Liver (tissue), 9 donors: Measurements from ENCODE around the gene SERPINE1. TPM values are rescaled to one million over a fixed set of nuclear protein-coding genes. Genes with fewer than 3 reads are reported as not detected.
A peak's percentile ranks its signal among the peaks of the same experiment; 100 is the strongest.

Source experiments
- DNase-seq: peaks from one replicate; pipeline ENCODE4 v3.0.0-alpha.2; 2017; ENCODE audit warnings: low spot score
- H3K27ac ChIP-seq, 2 donors: one replicate each; pipeline ENCODE4 v1.7.0; 2013; ENCODE audit warnings: inconsistent platforms in 2 of 2, low read length in 2 of 2, control low read depth in 1 of 2, low read depth in 1 of 2, mild to moderate bottlenecking in 1 of 2
- H3K27me3 ChIP-seq, 4 donors: one replicate each; pipeline versions ENCODE4 v1.6.1 to v1.7.0; 2013; ENCODE audit warnings: low read length in 3 of 4, inconsistent platforms in 1 of 4, mild to moderate bottlenecking in 1 of 4, moderate library complexity in 1 of 4; ENCODE audit not compliant: control insufficient read depth in 4 of 4, insufficient read depth in 4 of 4
- H3K36me3 ChIP-seq, 4 donors: one replicate each; pipeline versions ENCODE4 v1.6.1 to v1.7.0; 2013; ENCODE audit warnings: low read length in 3 of 4, mild to moderate bottlenecking in 3 of 4, low read depth in 1 of 4, moderate library complexity in 1 of 4; ENCODE audit not compliant: control insufficient read depth in 4 of 4, insufficient read depth in 3 of 4
- H3K4me1 ChIP-seq, 4 donors: one replicate each; pipeline versions ENCODE4 v1.6.1 to v1.7.0; 2013; ENCODE audit warnings: low read length in 3 of 4, mild to moderate bottlenecking in 3 of 4, moderate library complexity in 1 of 4; ENCODE audit not compliant: control insufficient read depth in 4 of 4, insufficient read depth in 4 of 4
- H3K4me3 ChIP-seq, 3 donors: one replicate each; pipeline versions ENCODE4 v1.6.1 to v1.7.0; 2013; ENCODE audit warnings: low read length in 3 of 3, control low read depth in 1 of 3, low read depth in 1 of 3, mild to moderate bottlenecking in 1 of 3
- H3K9ac ChIP-seq, 2 donors: one replicate each; pipeline ENCODE4 v1.7.0; 2013; ENCODE audit warnings: low read length in 2 of 2, mild to moderate bottlenecking in 2 of 2, moderate library complexity in 2 of 2, control low read depth in 1 of 2, low read depth in 1 of 2
- H3K9me3 ChIP-seq, 4 donors: one replicate each; pipeline versions ENCODE4 v1.6.1 to v1.7.0; 2013; ENCODE audit warnings: low read length in 3 of 4; ENCODE audit not compliant: control insufficient read depth in 4 of 4
- ATF3 ChIP-seq: IDR thresholded peaks from 2 replicates; pipeline ENCODE4 v1.6.1; 2016; ENCODE audit warnings: antibody characterized with exemption
- CTCF ChIP-seq: fragments of 150-350 bp; IDR thresholded peaks from 2 replicates; pipeline ENCODE4 v1.5.1; 2017; ENCODE audit warnings: improper control_type of control experiment, low read depth, low read length; ENCODE audit not compliant: missing input control
- EGR1 ChIP-seq, 2 donors: IDR thresholded peaks; 2 replicates each; pipeline ENCODE4 v1.6.1; 2016 to 2018; ENCODE audit warnings: antibody characterized with exemption in 2 of 2, low read depth in 2 of 2
- FOXA1 ChIP-seq: IDR thresholded peaks from 2 replicates; pipeline ENCODE4 v1.6.1; 2016; ENCODE audit warnings: antibody characterized with exemption
- FOXA2 ChIP-seq: IDR thresholded peaks from 2 replicates; pipeline ENCODE4 v1.6.1; 2016; ENCODE audit warnings: antibody characterized with exemption
- HNF4A ChIP-seq, 2 donors: conservative IDR thresholded peaks; 2 replicates each; pipeline ENCODE4 v1.6.1; 2016; ENCODE audit warnings: antibody characterized with exemption in 2 of 2, mild to moderate bottlenecking in 2 of 2
- HNF4G ChIP-seq: IDR thresholded peaks from 2 replicates; pipeline ENCODE4 v1.6.1; 2016; ENCODE audit warnings: antibody characterized with exemption
- JUND ChIP-seq, 2 donors: IDR thresholded peaks; 2 replicates each; pipeline ENCODE4 v1.6.1; 2016; ENCODE audit warnings: antibody characterized with exemption in 2 of 2
- MAX ChIP-seq: IDR thresholded peaks from 2 replicates; pipeline ENCODE4 v1.6.1; 2016; ENCODE audit warnings: antibody characterized with exemption
- NR2F2 ChIP-seq: IDR thresholded peaks from 2 replicates; pipeline ENCODE4 v1.6.1; 2016; ENCODE audit warnings: antibody characterized with exemption
- RAD21 ChIP-seq, 2 donors: IDR thresholded peaks; 2 replicates each; pipeline ENCODE4 v1.6.1; 2016; ENCODE audit warnings: antibody characterized with exemption in 2 of 2, mild to moderate bottlenecking in 2 of 2
- RXRA ChIP-seq, 2 donors: IDR thresholded peaks; 2 replicates each; pipeline ENCODE4 v1.6.1; 2017 to 2018; ENCODE audit warnings: antibody characterized with exemption in 2 of 2, mild to moderate bottlenecking in 1 of 2
- SP1 ChIP-seq: IDR thresholded peaks from 2 replicates; pipeline ENCODE4 v1.6.1; 2018; ENCODE audit warnings: antibody characterized with exemption, mild to moderate bottlenecking
- TAF1 ChIP-seq: conservative IDR thresholded peaks from 2 replicates; pipeline ENCODE4 v1.6.1; 2016; ENCODE audit warnings: antibody characterized with exemption, mild to moderate bottlenecking
- YY1 ChIP-seq: IDR thresholded peaks from 2 replicates; pipeline ENCODE4 v1.6.1; 2016; ENCODE audit warnings: antibody characterized with exemption, mild to moderate bottlenecking
- ZBTB33 ChIP-seq: IDR thresholded peaks from 2 replicates; pipeline ENCODE4 v1.6.1; 2016; ENCODE audit warnings: antibody characterized with exemption
- WGBS: extraction: QIAGEN DNeasy Blood & Tissue Kit; methylation state at CpG from one replicate; pipeline ENCODE4 v1.1.7; 2013; 5-methylcytosine and 5-hydroxymethylcytosine counted together
- polyA plus RNA-seq, 2 donors: library from polyadenylated mRNA; stranded (reverse) in 1 of 2; unstranded in 1 of 2; fragments of 200-250 nt in 1 of 2; fragments of >200 nt in 1 of 2; fragmentation: Nextera tagmentation in 1 of 2; extraction: Ambion mirVana in 1 of 2; gene quantifications; one replicate each; pipeline versions ENCODE4 v1.2.1 to v1.2.3, GENCODE V29; 2013 to 2015
- total RNA-seq, 2 donors: library from RNA; depleted of rRNA; stranded (reverse); fragments of >200 nt; gene quantifications; one replicate each; pipeline ENCODE4 v1.2.3, GENCODE V29; 2014
- donor health status: healthy.
- donor health status: healthy.
- donor health status: healthy.
- donor health status: healthy.
- donor health status: healthy.

The SERPINE1 gene
- total and polyA plus RNA-seq, 4 donors = 0.93 to 18.6 (median 8.0) TPM

GRCh38 chr7:101133621-101134398 lies 6.9 kb downstream of the SERPINE1 start:
- TF ChIP-seq HNF4G (no peak), SP1 (no peak), ZBTB33 (no peak), CTCF (no peak), RAD21 (IDR thresholded peaks at IDR 0.05) (no peak), FOXA2 (no peak), EGR1 (IDR thresholded peaks at IDR 0.05; ENCODE audit: low read depth in 2 of 2) (no peak), MAX (no peak), RXRA (IDR thresholded peaks at IDR 0.05) (no peak), YY1 (no peak), TAF1 (no peak), FOXA1 (no peak), ATF3 (no peak), NR2F2 (no peak), JUND (IDR thresholded peaks at IDR 0.05) (no peak)
- Histone ChIP-seq H3K4me1 (peaks cover 0 to 6% (median under 1%) of the 10 kb centered on the region in 4 donors), H3K9ac (no peak overlapping the region), H3K27ac (peak overlapping the region in 1 of 2 donors; percentile 5), H3K27me3 (no peaks in the 10 kb centered on the region), H3K4me3 (no peak overlapping the region), H3K9me3 (no peaks in the 10 kb centered on the region), H3K36me3 (peaks cover 5 to 35% (median 24%) of the 10 kb centered on the region in 4 donors)
- no peak for DNase-seq
- WGBS = 87% methylated on average over 15 of the region's 15 CpGs

GRCh38 chr7:101134399-101134980 lies 7.6 kb downstream of the SERPINE1 start:
- Histone ChIP-seq H3K4me1 (peaks cover 0 to 6% (median under 1%) of the 10 kb centered on the region in 4 donors), H3K4me3 (no peak overlapping the region), H3K9me3 (no peaks in the 10 kb centered on the region), H3K36me3 (peaks cover 5 to 35% (median 24%) of the 10 kb centered on the region in 4 donors), H3K9ac (no peak overlapping the region), H3K27me3 (no peaks in the 10 kb centered on the region), H3K27ac (peak overlapping the region in 1 of 2 donors; percentile 5)
- DNase-seq = no peak
- WGBS = 88% methylated on average over 6 of the region's 6 CpGs
- TF ChIP-seq ATF3 (no peak), SP1 (no peak), HNF4A (conservative IDR thresholded peaks at IDR 0.05) (no peak), EGR1 (IDR thresholded peaks at IDR 0.05; ENCODE audit: low read depth in 2 of 2) (no peak)
